ENCODE results near the gene E2F7. TPM values are rescaled to one million over a fixed set of nuclear protein-coding genes. Genes with fewer than 3 reads are reported as not detected.

The E2F7 gene
- total and polyA plus RNA-seq, 2 of the 8 experiments (the other 6 are each of a cell fraction or from before 2014, with no cell fraction given), result 8.8 to 18.5 TPM

DNA sequence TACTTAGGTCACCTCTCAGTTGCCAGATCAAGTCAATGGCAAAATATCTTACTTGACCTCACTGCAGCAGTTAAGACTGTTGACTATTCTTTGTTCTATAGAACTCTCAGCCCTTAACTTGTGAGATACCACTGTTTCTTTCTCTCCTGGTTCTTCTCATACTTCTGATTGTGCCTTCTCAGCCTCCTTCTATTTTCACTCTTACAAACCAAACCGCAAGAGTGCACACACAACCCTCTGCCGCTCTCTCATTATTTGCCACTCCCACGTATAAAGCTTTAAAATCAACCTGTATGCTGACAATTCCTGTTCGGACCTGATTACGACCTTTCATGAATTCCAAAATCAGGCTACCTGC lies 4.5 kb downstream of the E2F7 start:
- ChIA-PET POLR2A (ENCODE audit: partially characterized antibody) (interaction anchor here (4.0 kb wide), 1 partner anchor 12 kb away, joined by 20 read pairs; no protein-coding TSS in a partner anchor), CTCF (ENCODE audit: partially characterized antibody) (interaction anchor here (0.9 to 5.6 kb wide), 5 partner anchors 12 to 625 kb away, joined by 3 to 34 read pairs (median 4); no protein-coding TSS in a partner anchor)
- Histone ChIP-seq H3K4me1 (replicated peaks in 1 of 4; ENCODE audit: control insufficient read depth in 3 of 4, insufficient read depth in 4 of 4, low read length in 3 of 4) (peaks cover 0 to 7% (median 0%) of the 10 kb centered on the region in 4 experiments; a peak in 2 of 7 replicates), H4K20me1 (replicated peaks in 1 of 2; ENCODE audit: control insufficient read depth in 1 of 2, insufficient read depth in 2 of 2, low read length in 2 of 2) (peaks cover 3 to 8% of the 10 kb centered on the region in 2 experiments), H4K91ac (replicated peaks; ENCODE audit: insufficient read length, low read length) (no peak overlapping the region), H3K27me3 (replicated peaks in 1 of 4; ENCODE audit: control insufficient read depth in 3 of 4, extremely low read depth in 1 of 4, insufficient read depth in 3 of 4, low read length in 3 of 4) (peaks cover 0 to 1% (median 0%) of the 10 kb centered on the region in 4 experiments; a peak in 1 of 7 replicates), H2AFZ (ENCODE audit: low read length) (no peak overlapping the region), H2BK20ac (ENCODE audit: low read length) (no peak overlapping the region), H4K5ac (ENCODE audit: insufficient read length, low read depth, low read length) (no peak overlapping the region), H2BK12ac (ENCODE audit: low read depth, low read length) (no peak overlapping the region), H3K23me2 (ENCODE audit: low read depth, low read length) (peaks cover 4% of the 10 kb centered on the region; the same call in 1 of the 2 replicates), H3K56ac (replicated peaks; ENCODE audit: insufficient read length, low read depth, low read length) (no peak overlapping the region), H3K4me2 (ENCODE audit: insufficient read depth in 1 of 2, low read depth in 2 of 2, low read length in 2 of 2) (no peak overlapping the region), H2BK15ac (ENCODE audit: low read length) (no peak overlapping the region), H3K9ac (replicated peaks in 1 of 4; ENCODE audit: extremely low read depth in 1 of 4, low read depth in 3 of 4, low read length in 3 of 4) (no peak overlapping the region), H3K4ac (replicated peaks; ENCODE audit: insufficient read length, low read depth, low read length) (no peak overlapping the region), H3K36me3 (ENCODE audit: control insufficient read depth in 2 of 4, insufficient read depth in 4 of 4, low read length in 3 of 4) (peaks cover 17 to 53% (median 35%) of the 10 kb centered on the region in 4 experiments), H2BK5ac (ENCODE audit: low read depth, low read length) (no peak overlapping the region), H3K9me3 (ENCODE audit: insufficient read depth in 2 of 2, low read depth in 1 of 2, low read length in 1 of 2) (no peaks in the 10 kb centered on the region), H3K23ac (ENCODE audit: insufficient read length) (no peak overlapping the region), H2BK120ac (replicated peaks; ENCODE audit: low read depth, low read length) (no peak overlapping the region), H3K14ac (ENCODE audit: insufficient read length) (no peak overlapping the region), H3K79me1 (ENCODE audit: low read depth, low read length) (peaks cover 2% of the 10 kb centered on the region; the same call in 1 of the 2 replicates), H3K18ac (ENCODE audit: extremely low read depth, low read length) (no peak overlapping the region), H3K4me3 (ENCODE audit: extremely low read depth in 1 of 4, insufficient read depth in 2 of 4, low read depth in 3 of 4, low read length in 4 of 4) (no peak overlapping the region), H3K27ac (ENCODE audit: low read depth, low read length) (no peak overlapping the region), H3K79me2 (ENCODE audit: control insufficient read depth in 1 of 2, insufficient read depth in 2 of 2, low read length in 2 of 2) (peaks cover 0 to 36% of the 10 kb centered on the region in 2 experiments; a peak in 2 of 4 replicates), H4K8ac (ENCODE audit: extremely low read depth, insufficient read depth, low read length) (no peak overlapping the region), H2AK5ac (ENCODE audit: low read depth, low read length) (no peak overlapping the region)
- whole genome bisulfite sequencing, 2 experiments (ENCODE audit: extremely low coverage in 1 of 2, insufficient coverage in 1 of 2, insufficient read length in 1 of 2, insufficient replicate concordance in 2 of 2, low coverage in 1 of 2, low lambda C conversion rate in 2 of 2, missing lambda C conversion rate in 1 of 2), result 92% methylated on average over 5 of the region's 5 CpGs; no CpG with 5 or more reads in 1 of the 2 experiments
- no peak for FAIRE-seq
- no peak for DNase-seq (ENCODE audit: low read depth in 1 of 2, low spot score in 2 of 2)
- TF ChIP-seq RAD21 (IDR thresholded peaks at IDR 0.05 in 1 of 2, conservative IDR thresholded peaks at IDR 0.05 in 1 of 2; ENCODE audit: low read depth in 2 of 2, low read length in 2 of 2) (no peak), CTBP2 (IDR thresholded peaks at IDR 0.05; ENCODE audit: borderline replicate concordance, insufficient read depth, insufficient read length, low read length) (no peak), CEBPB (IDR thresholded peaks at IDR 0.05; ENCODE audit: low read depth, low read length) (no peak), SRF (IDR thresholded peaks at IDR 0.05; ENCODE audit: low read depth, low read length) (no peak), JUND (IDR thresholded peaks at IDR 0.05; ENCODE audit: low read length) (no peak), CHD1 (IDR thresholded peaks at IDR 0.05; ENCODE audit: low read depth, low read length) (no peak), POLR2A (IDR thresholded peaks at IDR 0.05; ENCODE audit: control extremely low read depth in 1 of 2, low read depth in 2 of 2, low read length in 2 of 2) (no peak), EZH2 (IDR thresholded peaks at IDR 0.05; ENCODE audit: low read depth, low read length, severe bottlenecking) (no peak)
- TF ChIP-seq, protein P1, sequence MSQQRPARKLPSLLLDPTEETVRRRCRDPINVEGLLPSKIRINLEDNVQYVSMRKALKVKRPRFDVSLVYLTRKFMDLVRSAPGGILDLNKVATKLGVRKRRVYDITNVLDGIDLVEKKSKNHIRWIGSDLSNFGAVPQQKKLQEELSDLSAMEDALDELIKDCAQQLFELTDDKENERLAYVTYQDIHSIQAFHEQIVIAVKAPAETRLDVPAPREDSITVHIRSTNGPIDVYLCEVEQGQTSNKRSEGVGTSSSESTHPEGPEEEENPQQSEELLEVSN (IDR thresholded peaks at IDR 0.05), result no peak

Data from H1 (cell line).